ENCODE results near the gene CCDC184.

CCDC184 gene

GRCh38 chr12:48175613-48176416 is 7.6 kb upstream of the CCDC184 start:
- DNase-seq, result no peak
- in situ Hi-C loops (cut with HindIII; ENCODE audit: low pct_ligation_motif_present, low pct_unique_long_range_greater_than_20kb, low sequenced_read_pairs), result no loop called here

- in situ Hi-C loops (cut with HindIII; ENCODE audit: low pct_ligation_motif_present, low pct_unique_long_range_greater_than_20kb, low sequenced_read_pairs), result no loop called here
- DNase-seq, result no peak
Observed at GRCh38 chr12:48176417-48176751, 7.1 kb upstream of the CCDC184 start.

GRCh38 chr12:48177982-48178381 is 5.5 kb upstream of the CCDC184 start:
- in situ Hi-C loops (cut with HindIII; ENCODE audit: low pct_ligation_motif_present, low pct_unique_long_range_greater_than_20kb, low sequenced_read_pairs), result no loop called here
- DNase-seq, result no peak

GRCh38 chr12:48179466-48179865 is 4.0 kb upstream of the CCDC184 start:
- DNase-seq, result no peak
- in situ Hi-C loops (cut with HindIII; ENCODE audit: low pct_ligation_motif_present, low pct_unique_long_range_greater_than_20kb, low sequenced_read_pairs), result no loop called here

GRCh38 chr12:48180424-48180823 is 3.0 kb upstream of the CCDC184 start:
- in situ Hi-C loops (cut with HindIII; ENCODE audit: low pct_ligation_motif_present, low pct_unique_long_range_greater_than_20kb, low sequenced_read_pairs), result no loop called here
- no peak for DNase-seq

- DNase-seq, result no peak
- in situ Hi-C loops (cut with HindIII; ENCODE audit: low pct_ligation_motif_present, low pct_unique_long_range_greater_than_20kb, low sequenced_read_pairs), result no loop called here
Observed at GRCh38 chr12:48180857-48181495, 2.5 kb upstream of the CCDC184 start.

- no peak for DNase-seq
- in situ Hi-C loops (cut with HindIII; ENCODE audit: low pct_ligation_motif_present, low pct_unique_long_range_greater_than_20kb, low sequenced_read_pairs), result no loop called here
Observed at GRCh38 chr12:48182631-48183030, 813 bp upstream of the CCDC184 start.

GRCh38 chr12:48183876-48184548 is 568 bp downstream of the CCDC184 start:
- in situ Hi-C loops (cut with HindIII; ENCODE audit: low pct_ligation_motif_present, low pct_unique_long_range_greater_than_20kb, low sequenced_read_pairs), result no loop called here
- DNase-seq, result no peak

- in situ Hi-C loops (cut with HindIII; ENCODE audit: low pct_ligation_motif_present, low pct_unique_long_range_greater_than_20kb, low sequenced_read_pairs), result no loop called here
- no peak for DNase-seq
Observed at GRCh38 chr12:48184549-48184922, 1.1 kb downstream of the CCDC184 start.

GRCh38 chr12:48185181-48185919 is 1.9 kb downstream of the CCDC184 start:
- DNase-seq, result no peak
- in situ Hi-C loops (cut with HindIII; ENCODE audit: low pct_ligation_motif_present, low pct_unique_long_range_greater_than_20kb, low sequenced_read_pairs), result no loop called here

GRCh38 chr12:48187916-48188695 is 4.7 kb downstream of the CCDC184 start:
- no peak for DNase-seq
- in situ Hi-C loops (cut with HindIII; ENCODE audit: low pct_ligation_motif_present, low pct_unique_long_range_greater_than_20kb, low sequenced_read_pairs), result no loop called here

GRCh38 chr12:48189331-48190125 is 6.1 kb downstream of the CCDC184 start:
- peak; percentile 75 for DNase-seq
- in situ Hi-C loops (cut with HindIII; ENCODE audit: low pct_ligation_motif_present, low pct_unique_long_range_greater_than_20kb, low sequenced_read_pairs), result no loop called here

- DNase-seq, result no peak
Observed at GRCh38 chr12:48191096-48191495, 7.7 kb downstream of the CCDC184 start.

GRCh38 chr12:48192861-48193260 is 9.4 kb downstream of the CCDC184 start:
- in situ Hi-C loops (cut with HindIII; ENCODE audit: low pct_ligation_motif_present, low pct_unique_long_range_greater_than_20kb, low sequenced_read_pairs), result no loop called here
- no peak for DNase-seq

More at GRCh38 chr12:48191096-48191495, 7.7 kb downstream of the CCDC184 start:
- in situ Hi-C loops (cut with HindIII; ENCODE audit: low pct_ligation_motif_present, low pct_unique_long_range_greater_than_20kb, low sequenced_read_pairs), result no loop called here

- no peak for DNase-seq
- in situ Hi-C loops (cut with HindIII; ENCODE audit: low pct_ligation_motif_present, low pct_unique_long_range_greater_than_20kb, low sequenced_read_pairs), result no loop called here
Observed at GRCh38 chr12:48193623-48194022, 10.2 kb downstream of the CCDC184 start.

GRCh38 chr12:48194799-48195201 is 11.4 kb downstream of the CCDC184 start:
- in situ Hi-C loops (cut with HindIII; ENCODE audit: low pct_ligation_motif_present, low pct_unique_long_range_greater_than_20kb, low sequenced_read_pairs), result no loop called here
- no peak for DNase-seq

- in situ Hi-C loops (cut with HindIII; ENCODE audit: low pct_ligation_motif_present, low pct_unique_long_range_greater_than_20kb, low sequenced_read_pairs), result no loop called here
- DNase-seq, result peak; percentile 79
Observed at GRCh38 chr12:48197549-48197970, 14.1 kb downstream of the CCDC184 start.
